ENCODE measurements around the gene SIRPD.

DNA sequence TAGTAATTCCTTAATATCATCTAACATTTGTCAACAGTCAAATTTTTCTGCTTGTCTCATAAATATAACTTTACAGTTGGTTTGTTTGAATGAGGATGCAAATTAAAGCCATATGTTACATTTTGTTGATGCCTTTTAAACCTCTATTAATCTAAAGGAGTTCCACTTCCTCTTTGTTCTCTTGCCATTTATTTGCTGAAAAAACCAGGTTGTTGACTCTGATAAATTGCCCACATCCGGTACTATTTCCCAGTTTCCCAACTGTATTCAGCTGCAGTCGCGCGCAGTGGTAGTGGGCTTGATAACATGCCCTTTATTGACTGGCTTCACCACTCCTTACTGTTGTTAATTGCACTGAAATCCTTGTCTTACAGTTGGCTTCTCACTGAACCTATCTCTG, 33.5 kb downstream of the SIRPD start:
- no peak for TF ChIP-seq POLR2A (IDR thresholded peaks at IDR 0.05; ENCODE audit: insufficient read depth in 1 of 2, low read depth in 2 of 2, low read length in 2 of 2)
- no peak for TF ChIP-seq TCF12 (IDR thresholded peaks at IDR 0.05)
- no peak for TF ChIP-seq TCF12 (CRISPR knock-in tag; IDR thresholded peaks at IDR 0.05)
- TF ChIP-seq EZH2 (conservative IDR thresholded peaks at IDR 0.05; ENCODE audit: low read depth, low read length) = no peak
- no peak for TF ChIP-seq SRF (IDR thresholded peaks at IDR 0.05; ENCODE audit: low read depth, low read length)
- TF ChIP-seq CBFB (CRISPR knock-in tag; IDR thresholded peaks at IDR 0.05) = no peak
- no peak for TF ChIP-seq ZNF354B (CRISPR knock-in tag; IDR thresholded peaks at IDR 0.05)
- no peak for TF ChIP-seq ZNF788 (CRISPR knock-in tag; IDR thresholded peaks at IDR 0.05; ENCODE audit: borderline replicate concordance)
- TF ChIP-seq, protein P1, sequence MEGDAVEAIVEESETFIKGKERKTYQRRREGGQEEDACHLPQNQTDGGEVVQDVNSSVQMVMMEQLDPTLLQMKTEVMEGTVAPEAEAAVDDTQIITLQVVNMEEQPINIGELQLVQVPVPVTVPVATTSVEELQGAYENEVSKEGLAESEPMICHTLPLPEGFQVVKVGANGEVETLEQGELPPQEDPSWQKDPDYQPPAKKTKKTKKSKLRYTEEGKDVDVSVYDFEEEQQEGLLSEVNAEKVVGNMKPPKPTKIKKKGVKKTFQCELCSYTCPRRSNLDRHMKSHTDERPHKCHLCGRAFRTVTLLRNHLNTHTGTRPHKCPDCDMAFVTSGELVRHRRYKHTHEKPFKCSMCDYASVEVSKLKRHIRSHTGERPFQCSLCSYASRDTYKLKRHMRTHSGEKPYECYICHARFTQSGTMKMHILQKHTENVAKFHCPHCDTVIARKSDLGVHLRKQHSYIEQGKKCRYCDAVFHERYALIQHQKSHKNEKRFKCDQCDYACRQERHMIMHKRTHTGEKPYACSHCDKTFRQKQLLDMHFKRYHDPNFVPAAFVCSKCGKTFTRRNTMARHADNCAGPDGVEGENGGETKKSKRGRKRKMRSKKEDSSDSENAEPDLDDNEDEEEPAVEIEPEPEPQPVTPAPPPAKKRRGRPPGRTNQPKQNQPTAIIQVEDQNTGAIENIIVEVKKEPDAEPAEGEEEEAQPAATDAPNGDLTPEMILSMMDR (CRISPR knock-in tag; IDR thresholded peaks at IDR 0.05) = no peak
- TF ChIP-seq RBM39 (IDR thresholded peaks at IDR 0.05; ENCODE audit: low read depth, low read length, poor library complexity, severe bottlenecking) = no peak
- no peak for TF ChIP-seq EEA1 (CRISPR knock-in tag; IDR thresholded peaks at IDR 0.05; ENCODE audit: borderline replicate concordance)
- TF ChIP-seq, protein P2, sequence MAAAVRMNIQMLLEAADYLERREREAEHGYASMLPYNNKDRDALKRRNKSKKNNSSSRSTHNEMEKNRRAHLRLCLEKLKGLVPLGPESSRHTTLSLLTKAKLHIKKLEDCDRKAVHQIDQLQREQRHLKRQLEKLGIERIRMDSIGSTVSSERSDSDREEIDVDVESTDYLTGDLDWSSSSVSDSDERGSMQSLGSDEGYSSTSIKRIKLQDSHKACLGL (CRISPR knock-in tag; IDR thresholded peaks at IDR 0.05) = no peak
- no peak for TF ChIP-seq ATF1 (CRISPR knock-in tag; IDR thresholded peaks at IDR 0.05)
